Measurements from ENCODE around the gene SGSM2.

GRCh38 chr17:2295575-2295974, 41.7 kb upstream of the SGSM2 start:
- TF ChIP-seq CTCF (IDR thresholded peaks at IDR 0.05) (no peak), POLR2A (IDR thresholded peaks at IDR 0.05) (no peak)

All from lower leg skin (tissue), 3 donors.